KOPT-K1 (cell line): ENCODE measurements around the gene CHST8.

ENCODE experiments used
- H3K27ac ChIP-seq: fragments of 200-600 bp; sonication (generic); 2 replicates; pipeline ENCODE4 v1.5.1; 2016; ENCODE audit warnings: antibody characterized with exemption, mild to moderate bottlenecking, low read depth, low read length; ENCODE audit not compliant: poor library complexity, severe bottlenecking
- H3K36me3 ChIP-seq: fragments of 200-600 bp; sonication (generic); 2 replicates; pipeline ENCODE4 v1.5.1; 2017; ENCODE audit warnings: antibody characterized with exemption, mild to moderate bottlenecking, low read length, moderate library complexity; ENCODE audit not compliant: insufficient read depth
- H3K9me3 ChIP-seq: fragments of 200-600 bp; sonication (generic); 2 replicates; pipeline ENCODE4 v1.5.1; 2017; ENCODE audit warnings: antibody characterized with exemption, low read length, mild to moderate bottlenecking; ENCODE audit not compliant: insufficient read depth, poor library complexity, severe bottlenecking

CHST8 gene

DNA sequence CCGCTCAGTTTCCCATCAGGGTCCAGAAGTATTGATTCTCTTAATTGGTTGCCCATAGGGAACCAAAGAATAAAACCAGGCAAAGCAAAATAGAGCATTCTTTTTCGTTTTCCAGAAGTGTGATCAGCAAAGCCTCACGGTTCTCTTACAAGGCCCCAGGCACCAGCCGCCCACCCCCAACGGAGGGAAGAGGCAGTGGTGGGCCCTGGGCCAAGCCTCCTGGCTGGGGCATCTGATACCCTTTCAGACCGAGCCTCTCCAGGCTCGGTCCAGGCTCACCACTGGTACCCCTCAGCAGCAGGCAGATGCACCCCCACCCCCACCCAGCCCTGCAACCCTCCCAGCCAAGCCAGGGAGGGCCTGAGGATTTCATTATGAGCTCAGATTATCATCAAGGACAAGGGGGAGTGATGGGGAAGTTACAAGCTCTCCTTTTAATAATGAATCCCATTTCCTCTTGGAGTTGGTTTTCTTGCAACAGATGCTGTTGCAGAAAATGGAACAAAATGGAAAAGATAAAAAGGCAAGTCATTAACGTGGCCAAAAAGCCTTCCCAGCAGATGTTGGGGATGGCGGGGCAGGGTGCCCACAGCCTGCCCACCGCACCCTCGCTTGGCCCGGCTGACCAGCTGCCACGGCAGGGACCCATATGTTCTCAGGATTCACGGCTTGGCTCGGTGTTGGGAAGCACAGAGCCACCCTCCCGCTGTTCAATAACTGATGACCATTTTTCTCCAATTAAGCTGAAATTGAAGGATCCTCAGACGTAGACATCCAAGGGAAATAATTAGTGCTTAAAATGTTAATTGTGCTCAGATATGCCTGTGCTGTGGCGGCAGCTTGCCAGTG is 129.1 kb downstream of the CHST8 start:
- Histone ChIP-seq H3K36me3 (no peaks in the 10 kb centered on the region), H3K27ac (no peak overlapping the region), H3K9me3 (no peaks in the 10 kb centered on the region)

DNA sequence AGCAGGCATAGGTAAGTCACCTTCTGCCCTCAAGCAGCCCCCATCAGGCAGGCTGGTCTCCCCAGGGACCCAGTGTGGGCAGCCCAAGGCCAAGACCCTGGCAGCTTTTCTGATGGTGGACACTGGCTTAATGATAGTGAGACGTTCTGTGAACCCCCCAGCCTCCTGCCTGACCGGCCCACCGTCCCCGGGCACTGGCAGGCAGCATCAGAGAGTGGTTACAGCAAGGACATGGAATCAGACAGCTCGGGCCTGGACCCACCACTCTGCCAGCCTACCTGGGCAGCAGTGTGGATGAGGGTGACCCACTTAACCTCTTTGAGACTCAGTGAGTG is 129.7 kb downstream of the CHST8 start:
- no peak overlapping the region for H3K27ac ChIP-seq
- no peaks in the 10 kb centered on the region for H3K9me3 ChIP-seq

DNA sequence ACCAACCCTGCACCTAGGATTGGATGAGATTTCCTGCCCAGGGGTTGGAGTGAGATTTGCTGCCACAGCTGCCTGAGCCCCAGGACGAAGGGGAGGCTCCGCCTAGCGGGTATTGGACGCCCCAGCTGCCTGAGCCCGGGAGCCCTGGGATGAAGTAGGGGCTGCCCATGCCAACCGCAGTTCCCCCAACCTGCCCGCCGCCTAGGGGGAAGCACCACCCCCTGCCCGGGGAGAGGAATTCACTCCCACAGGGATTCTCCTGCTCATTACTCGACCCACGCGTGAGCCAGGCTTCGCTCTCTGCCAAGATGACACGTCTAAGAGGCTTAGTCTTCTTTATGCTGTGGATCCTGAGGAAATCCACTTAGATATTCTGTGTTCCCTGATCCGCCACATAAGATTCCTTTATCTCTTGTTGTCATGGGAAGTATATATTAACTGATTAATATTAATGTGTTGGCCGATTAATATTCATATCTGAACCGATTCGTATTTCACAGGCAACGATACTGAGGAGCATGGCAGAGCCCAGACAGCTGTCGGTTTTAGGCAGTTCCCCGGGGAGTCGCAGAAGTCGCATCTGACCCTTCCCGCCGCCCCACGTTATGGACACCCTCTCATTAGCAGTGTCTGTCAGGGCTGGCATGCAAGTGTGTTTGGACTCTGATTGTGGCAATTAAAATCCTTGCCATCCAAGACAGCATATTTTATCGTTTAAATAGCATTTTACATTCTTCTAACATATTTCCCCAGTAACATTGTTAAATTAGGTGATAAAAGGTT is 130.5 kb downstream of the CHST8 start:
- no peak overlapping the region for H3K27ac ChIP-seq
- H3K36me3 ChIP-seq: no peaks in the 10 kb centered on the region
- no peaks in the 10 kb centered on the region for H3K9me3 ChIP-seq

More for the DNA sequence above, 129.7 kb downstream of the CHST8 start:
- H3K36me3 ChIP-seq: no peaks in the 10 kb centered on the region

DNA sequence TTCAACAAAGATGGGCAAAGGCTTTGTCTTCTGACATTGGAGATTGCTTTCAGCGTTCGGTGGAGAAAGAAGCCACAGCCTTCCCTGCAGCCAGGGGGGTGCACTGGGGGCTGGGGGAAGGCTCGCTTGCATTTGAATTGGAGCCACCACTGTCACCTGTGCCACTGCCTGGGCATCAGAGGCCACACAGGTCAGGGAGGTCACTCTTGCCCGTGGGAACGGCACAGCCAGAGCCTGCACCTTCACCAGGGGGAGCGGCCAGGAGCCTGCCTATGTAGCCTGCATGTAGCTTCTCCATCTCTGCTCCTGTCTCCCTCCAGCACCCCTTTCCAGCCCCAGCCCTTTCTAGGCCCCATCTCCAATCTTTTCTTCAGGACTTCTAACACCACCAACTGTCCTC is 131.2 kb downstream of the CHST8 start:
- no peaks in the 10 kb centered on the region for H3K9me3 ChIP-seq
- H3K27ac ChIP-seq: no peak overlapping the region
- H3K36me3 ChIP-seq: no peaks in the 10 kb centered on the region

DNA sequence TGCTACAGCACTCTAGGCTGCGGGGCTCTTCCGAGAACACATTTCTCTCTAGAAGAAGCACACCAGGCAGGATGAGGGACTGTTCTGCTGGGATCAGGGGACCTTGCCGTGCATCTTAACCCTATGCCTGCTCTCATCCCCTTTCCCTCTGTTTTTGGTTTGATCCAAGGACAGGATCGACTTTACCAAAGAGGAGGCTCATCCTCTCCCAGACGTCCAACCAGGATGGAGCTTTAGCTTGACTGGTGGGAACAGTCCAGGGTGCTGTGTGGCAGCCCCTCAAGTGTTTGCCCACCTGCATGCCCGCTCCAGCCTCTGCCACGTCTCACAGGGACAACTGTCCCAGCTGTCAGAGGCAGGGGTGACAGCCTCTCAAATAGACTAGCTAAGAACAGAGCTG is 132.6 kb downstream of the CHST8 start:
- H3K27ac ChIP-seq: no peak overlapping the region
- no peaks in the 10 kb centered on the region for H3K36me3 ChIP-seq
- no peaks in the 10 kb centered on the region for H3K9me3 ChIP-seq

DNA sequence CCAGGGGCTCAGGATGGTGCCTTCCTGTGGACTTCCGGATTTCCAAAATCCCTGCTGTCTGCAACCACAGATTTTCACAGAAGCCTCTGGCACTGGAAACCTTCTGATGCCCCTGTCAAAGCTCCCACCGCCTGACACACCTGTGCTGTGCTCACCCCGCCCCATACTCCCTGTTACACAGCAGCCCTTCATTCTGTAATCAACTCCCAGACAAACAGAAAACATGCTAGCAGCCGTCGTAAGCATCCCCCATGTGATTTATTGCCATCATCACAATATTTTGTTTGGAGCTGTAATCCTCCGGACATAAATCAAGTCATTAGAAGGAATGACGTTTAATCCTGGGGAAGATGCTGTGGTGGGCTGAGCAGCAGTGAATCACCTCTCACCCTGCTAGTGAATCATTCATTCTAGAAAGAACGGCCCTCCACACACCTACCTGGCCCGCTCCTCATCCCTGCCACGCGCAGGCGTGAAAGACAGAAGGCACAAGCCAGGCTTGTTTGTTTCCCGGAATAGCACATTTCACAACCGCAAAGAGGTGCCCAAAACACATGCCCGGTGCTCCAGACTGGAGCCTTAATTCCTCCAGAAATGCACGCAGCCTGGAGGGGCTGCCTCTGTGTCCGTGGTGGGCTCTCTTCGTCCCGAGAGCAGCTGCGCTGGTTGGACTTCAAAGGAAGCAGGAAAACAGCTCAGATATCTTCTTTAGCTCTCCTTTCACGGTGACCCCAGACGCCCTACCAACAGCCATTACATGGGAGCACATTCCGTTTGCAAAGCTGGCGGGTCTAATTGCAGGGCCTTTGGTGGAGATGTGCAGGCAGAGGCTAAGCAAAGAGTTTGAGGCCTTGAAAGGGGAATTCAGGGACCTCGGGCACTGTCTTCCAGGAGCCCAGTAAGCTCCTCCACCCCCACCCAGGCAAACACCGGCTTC is 133.6 kb downstream of the CHST8 start:
- Histone ChIP-seq H3K27ac (no peak overlapping the region), H3K36me3 (no peaks in the 10 kb centered on the region), H3K9me3 (no peaks in the 10 kb centered on the region)

DNA sequence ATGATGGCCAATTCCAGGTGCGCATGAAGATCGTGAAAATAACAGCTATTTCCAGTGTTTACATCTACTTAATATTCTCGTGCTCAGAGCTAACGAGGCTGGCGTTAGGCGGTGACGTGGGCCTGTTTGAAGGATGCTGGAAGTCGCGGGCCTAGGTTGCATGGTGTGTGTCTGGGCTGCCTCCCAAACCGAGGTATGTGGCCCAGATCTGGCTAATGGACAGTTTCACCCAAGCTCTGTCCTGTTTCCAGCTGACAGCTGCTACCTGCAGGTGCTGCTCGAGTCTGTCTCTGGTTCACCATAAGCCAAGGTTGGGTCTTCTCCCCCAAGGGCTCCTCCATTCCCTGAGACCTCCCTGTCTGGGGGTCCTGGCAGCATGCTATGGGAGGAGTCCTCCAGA is 134.4 kb downstream of the CHST8 start:
- Histone ChIP-seq H3K9me3 (no peaks in the 10 kb centered on the region), H3K36me3 (no peaks in the 10 kb centered on the region), H3K27ac (no peak overlapping the region)

DNA sequence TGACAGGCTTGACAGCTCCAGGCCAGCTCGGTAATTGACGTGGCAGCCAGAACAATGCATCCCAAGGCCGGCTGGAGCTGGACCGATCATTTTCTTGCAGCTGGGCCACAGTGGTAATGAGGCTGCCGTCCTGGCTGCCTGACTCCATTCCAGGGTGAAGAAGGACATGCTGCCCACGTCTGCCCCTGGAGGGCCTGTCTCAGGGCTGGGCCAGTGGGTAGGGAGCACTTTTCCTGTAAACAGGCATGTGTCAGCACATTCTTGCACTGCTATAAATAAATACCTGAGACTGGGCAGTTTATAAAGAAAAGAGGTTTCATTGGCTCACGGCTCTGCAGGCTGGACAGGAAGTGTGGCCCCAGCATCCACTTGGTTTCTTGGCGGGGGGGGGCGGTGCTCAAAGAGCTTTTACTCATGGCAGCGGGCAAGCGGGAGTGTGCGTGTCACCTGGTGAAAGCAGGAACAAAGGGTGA is 136.8 kb downstream of the CHST8 start:
- no peaks in the 10 kb centered on the region for H3K9me3 ChIP-seq
- H3K27ac ChIP-seq: no peak overlapping the region
- H3K36me3 ChIP-seq: no peaks in the 10 kb centered on the region

DNA sequence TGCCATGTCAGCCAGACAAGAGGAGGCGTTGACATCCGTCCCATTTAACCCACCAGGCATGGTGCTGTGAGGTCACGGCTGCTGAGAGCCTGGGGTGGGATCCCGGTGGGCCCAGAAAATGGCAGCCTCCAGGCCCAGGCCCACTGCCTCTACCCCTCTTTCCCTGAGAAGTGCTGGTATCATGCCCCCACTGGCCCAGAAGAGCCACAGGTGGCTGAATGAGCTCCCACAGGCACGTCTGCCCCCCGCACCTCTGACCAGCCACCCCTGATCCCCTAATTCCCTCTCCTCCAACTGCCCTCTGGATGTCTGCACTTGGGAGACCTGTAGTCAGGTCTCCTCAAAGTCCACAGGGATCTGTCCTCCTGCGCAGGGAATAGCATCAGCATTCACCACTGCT is 137.6 kb downstream of the CHST8 start:
- H3K9me3 ChIP-seq: no peaks in the 10 kb centered on the region
- no peak overlapping the region for H3K27ac ChIP-seq
- H3K36me3 ChIP-seq: no peaks in the 10 kb centered on the region

DNA sequence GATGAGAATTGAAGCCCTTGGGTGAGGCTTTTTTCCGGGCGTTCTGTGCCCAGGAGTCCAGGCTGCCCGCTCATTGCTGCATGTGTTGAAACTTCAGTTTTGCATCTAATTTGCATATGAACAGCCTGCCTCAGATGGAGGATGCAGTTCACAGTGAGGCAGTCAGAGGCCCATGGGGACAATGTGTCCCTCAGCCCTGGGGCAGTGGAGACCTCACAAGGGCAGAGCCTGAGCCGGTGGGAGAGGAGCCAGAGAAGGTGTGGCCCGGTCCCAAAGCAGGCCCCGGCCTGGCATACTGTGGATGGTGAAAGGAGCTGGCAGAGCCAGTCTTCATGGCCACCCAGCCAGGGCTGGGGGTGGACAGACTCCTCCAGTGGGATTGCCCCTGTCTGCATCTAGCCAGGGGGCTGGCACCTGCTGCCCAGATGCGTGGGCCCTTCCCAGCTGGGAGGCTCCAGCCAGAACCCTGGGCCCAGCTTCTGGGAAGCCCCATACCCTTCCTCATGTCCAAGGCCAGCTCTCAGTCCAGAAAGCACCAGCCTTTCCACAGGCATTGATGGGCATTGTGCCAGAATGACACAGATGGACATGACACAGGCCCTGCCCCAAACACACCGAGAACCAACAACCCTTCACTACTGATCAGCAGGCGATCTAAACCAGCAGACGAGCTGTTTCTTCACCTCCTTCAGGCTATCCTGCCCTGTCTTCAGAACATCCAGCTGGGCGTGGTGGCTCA is 142.0 kb downstream of the CHST8 start:
- Histone ChIP-seq H3K9me3 (no peaks in the 10 kb centered on the region), H3K36me3 (no peaks in the 10 kb centered on the region), H3K27ac (no peak overlapping the region)

DNA sequence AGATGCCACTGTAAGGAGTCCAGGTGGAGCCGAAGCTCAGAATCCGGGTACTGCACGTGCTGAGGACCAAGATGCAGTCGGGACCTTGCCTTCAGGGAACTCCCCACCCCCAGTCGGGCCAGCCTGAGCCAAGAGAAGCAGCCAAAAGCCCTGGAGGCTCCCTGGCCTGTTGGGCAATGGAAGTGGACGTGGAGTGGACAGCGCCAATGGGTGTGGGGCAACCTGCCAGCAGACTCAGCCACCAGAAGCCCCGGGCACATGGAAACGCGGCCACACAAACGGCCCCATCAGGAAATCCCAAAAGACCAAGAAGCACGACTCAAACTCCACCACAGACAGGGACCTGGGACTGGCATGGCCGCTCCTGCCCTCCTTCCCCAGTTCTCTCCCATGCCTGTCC is 144.9 kb downstream of the CHST8 start:
- no peak overlapping the region for H3K27ac ChIP-seq
- no peaks in the 10 kb centered on the region for H3K36me3 ChIP-seq
- no peaks in the 10 kb centered on the region for H3K9me3 ChIP-seq

DNA sequence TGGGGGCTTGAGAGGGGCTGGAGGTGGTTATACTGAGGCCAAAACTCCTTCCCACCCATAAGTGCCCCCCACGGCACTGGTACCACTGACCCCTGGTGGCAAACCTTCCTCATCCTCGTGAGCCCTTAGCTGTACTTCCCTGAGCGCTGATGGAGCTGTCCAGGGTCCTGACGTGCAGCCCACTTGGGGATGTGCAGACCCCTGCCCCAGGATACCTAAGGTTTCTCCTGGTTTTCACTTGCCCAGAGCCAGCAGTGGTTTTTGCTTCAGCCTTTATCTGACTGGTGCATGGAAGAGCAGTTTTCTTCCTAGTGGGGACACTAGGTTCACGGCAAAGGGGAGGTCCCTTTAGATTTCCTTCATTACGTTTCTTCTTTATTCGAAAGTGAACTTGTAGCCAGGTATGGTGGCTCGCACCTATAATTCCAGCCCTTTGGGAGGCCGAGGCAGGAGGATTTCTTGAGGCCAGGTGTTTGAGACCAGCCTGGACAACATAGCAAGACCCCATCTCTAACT is 146.2 kb downstream of the CHST8 start:
- Histone ChIP-seq H3K9me3 (no peaks in the 10 kb centered on the region), H3K36me3 (no peaks in the 10 kb centered on the region), H3K27ac (no peak overlapping the region)

DNA sequence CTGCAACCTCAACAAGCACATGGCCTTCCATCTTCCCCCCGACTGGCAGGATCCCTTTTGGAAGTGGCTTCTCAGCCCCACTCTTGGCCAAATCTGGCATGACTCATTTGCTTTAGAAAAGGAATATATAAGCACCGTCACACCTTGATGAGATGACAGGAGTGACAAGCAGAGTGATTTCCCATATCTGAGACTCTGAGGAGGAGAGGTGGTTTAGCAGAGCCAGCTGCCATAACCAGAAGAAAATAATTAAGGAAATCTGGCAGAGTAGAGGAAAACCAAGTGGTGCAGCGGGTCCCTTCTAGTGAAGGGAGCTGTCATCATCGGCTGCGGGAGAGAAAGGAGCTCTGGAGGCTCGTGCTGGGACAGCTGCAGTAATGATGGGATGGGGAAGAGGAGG is 147.5 kb downstream of the CHST8 start:
- Histone ChIP-seq H3K36me3 (no peaks in the 10 kb centered on the region), H3K9me3 (no peaks in the 10 kb centered on the region), H3K27ac (no peak overlapping the region)

DNA sequence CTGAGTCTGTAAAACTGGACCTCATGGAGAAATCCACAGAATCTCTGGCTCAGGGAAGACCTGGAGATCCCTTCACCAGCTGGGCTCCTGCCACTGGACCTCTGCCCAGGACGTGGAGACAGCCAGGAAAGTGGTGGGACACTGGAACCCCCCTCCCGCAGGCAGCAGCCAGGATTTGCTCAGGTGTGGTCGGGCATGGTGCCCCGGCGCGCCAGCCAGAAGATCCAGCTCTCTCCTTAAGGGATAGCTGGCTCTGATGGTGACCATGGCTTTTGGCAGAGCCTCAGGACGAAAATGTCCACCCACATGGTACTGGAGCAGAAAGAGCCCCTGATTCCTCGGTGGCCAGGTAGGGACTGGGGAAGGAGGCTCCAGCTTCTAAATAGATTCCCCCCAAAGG is 148.4 kb downstream of the CHST8 start:
- no peak overlapping the region for H3K27ac ChIP-seq

More for the DNA sequence above, 148.4 kb downstream of the CHST8 start:
- no peaks in the 10 kb centered on the region for H3K9me3 ChIP-seq
- no peaks in the 10 kb centered on the region for H3K36me3 ChIP-seq
